HG03520 (cell line): Measurements from ENCODE around the gene RAD1.
"Not testable (repeated sequence)": the region's sequence is repeated elsewhere in the genome, so short reads cannot be mapped to it uniquely, and the experiment has no call there.

Source experiments
- ATAC-seq: cut with Tn5 transposase; IDR thresholded peaks from one replicate; pipeline ENCODE4 v1.9.1; 2021; ENCODE audit warnings: mild to moderate bottlenecking, moderate library complexity; ENCODE audit not compliant: unreplicated experiment

RAD1 gene, protein sequence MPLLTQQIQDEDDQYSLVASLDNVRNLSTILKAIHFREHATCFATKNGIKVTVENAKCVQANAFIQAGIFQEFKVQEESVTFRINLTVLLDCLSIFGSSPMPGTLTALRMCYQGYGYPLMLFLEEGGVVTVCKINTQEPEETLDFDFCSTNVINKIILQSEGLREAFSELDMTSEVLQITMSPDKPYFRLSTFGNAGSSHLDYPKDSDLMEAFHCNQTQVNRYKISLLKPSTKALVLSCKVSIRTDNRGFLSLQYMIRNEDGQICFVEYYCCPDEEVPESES

GRCh38 chr5:34915139-34915855 is at the start of gene RAD1, which contains the start of gene BRIX1:
RAD1 (minus strand) TSS chr5:34915504; CDS start chr5:34914892, 612 bp downstream.
BRIX1 (plus strand) TSS chr5:34915711; CDS start chr5:34915739, 28 bp downstream.
- peak; percentile 97 for ATAC-seq

DNA sequence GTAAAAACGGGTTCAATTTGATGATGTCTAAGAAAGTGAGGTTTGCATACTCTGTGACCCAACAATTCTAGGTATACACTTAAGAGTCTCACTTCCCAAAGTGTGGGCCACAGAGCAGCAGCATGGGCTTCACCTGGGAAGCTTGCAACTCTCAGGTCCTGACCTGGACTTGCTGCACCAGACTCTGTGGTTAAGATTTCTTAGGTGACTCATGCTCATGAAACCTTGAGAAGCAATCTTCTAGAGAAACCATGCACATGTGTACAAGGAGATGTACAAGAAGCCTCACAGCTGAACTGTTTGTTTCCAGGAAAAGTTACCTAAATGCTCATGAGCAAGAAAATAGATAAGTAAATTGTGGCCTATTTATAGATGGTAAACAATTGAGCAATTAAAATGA is 44.0 kb upstream of the RAD1 start:
- ATAC-seq, result peak; percentile 90

DNA sequence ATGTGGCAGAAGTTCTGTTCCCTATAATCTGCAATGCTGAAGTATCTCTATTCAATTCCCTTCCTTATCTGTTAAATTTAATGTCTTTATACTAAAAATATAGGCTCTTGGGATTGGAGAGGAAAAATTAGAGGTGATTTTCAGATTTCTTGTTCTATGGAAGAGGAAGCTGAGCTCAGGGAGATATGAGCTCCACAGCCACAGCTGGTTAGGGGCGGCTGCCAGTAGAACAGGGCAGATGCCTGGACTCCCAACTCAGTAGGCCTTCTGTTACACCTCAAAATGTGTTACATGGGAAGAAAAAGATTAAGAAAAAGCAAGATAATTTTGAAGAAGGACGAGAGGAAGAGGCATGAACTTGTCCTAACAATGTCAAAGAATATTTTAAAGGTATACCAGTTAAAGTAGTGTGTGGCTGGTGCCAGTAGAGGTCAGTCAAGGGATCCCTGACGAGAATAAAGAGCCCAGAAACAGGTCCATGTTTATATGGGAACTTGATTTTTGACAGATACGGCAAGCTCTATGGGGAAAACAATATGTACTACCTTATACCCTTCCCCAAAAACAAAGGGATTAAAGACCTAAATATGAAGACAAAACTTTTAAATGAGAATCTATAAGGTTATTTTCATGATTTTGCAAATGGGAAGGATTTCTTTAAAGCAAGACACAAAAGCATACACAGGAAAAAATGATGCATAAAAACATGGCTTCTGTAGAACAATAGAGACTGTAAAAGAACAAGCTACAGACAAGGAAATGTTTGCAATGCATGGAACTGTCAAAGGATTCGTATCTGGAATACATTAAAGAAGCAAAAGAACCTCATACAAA is 42.8 kb upstream of the RAD1 start:
- peak; percentile 41 for ATAC-seq

DNA sequence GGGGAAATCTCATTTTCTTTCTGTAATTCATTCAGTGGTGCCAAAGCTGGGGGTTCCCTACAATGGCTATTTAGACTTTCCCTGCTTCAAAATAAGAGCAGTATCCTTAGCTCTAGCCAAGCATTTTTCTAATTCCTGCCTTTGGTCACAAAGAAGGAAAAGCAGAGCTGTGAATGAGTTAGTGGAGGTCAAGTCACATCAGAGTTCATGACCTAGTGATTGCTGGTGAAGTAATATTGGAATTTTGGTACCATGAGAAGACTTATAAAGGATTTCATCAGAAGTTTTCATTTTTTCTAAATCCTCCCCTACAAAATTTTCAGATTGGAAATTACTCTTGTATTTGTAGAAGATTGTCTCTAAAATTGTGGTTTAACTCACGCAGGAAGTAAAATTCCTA is 42.0 kb upstream of the RAD1 start:
- no peak for ATAC-seq

DNA sequence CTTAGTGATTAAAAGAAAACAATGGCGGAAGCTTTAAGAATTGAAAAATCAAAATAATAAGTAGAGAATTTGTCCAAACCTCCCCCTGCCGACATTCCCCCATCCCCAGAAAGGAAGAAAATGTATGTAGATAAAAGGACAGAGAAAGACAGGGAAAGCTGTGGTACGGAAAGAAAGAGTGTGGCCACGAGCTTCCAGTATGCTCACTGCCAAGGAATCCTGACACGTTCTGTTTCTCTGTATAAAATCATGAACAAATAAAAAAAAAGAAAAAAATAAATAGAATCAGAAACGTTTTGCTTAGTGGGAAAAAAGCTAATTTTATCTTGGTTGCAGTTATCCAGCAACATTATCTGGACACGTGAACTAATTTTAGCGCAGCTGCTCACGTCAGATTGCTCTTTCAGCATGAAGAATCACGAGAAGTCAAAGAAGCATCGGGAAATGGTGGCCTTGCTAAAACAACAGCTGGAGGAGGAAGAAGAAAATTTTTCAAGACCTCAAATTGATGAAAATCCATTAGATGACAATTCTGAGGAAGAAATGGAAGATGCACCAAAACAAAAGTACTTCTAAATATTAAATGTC is 29.2 kb upstream of the RAD1 start:
- ATAC-seq, result no peak

DNA sequence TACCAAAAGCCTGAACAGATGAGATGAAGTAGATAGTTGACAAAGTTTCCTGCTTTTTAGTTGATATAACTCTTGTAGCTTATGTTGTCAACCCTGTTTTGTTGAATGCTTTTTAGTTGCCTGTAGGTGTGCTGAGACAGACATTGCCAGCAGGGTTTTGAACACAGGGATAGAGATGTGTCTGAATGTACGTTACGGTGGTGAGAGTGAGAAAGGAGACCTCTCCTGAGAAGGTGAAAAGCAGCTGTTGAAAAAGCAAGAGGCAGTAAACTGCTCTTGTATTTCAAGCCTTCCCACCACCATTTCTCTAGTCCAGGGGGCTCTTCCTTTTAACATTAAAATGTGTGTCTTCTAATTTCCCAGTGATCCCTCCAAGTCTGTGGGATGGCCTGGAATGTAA is 28.7 kb upstream of the RAD1 start:
- no peak for ATAC-seq

- no peak for ATAC-seq
These were observed 26.6 kb upstream of the RAD1 start for GRCh38 chr5:34941936-34942335.

- no peak for ATAC-seq
These were observed 17.6 kb upstream of the RAD1 start for GRCh38 chr5:34932947-34933346.

DNA sequence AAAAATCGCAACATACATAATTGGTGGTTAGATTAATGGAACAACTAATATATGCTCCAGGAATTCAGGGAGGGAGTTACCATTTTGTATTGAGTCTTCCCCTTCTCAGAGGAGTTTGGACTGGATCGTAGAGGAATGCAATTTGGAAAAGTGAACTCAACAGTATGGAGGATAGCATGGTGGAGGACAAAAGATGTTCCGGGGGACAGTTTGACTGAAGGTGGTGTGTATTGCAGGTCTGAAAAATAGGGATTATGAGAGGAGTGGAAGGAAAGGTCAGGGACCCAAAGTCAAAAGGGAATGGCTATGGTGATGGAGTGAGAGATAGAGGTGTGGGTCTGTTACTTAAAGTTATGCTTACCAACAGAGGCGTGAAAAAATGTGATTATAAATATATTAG is 15.6 kb upstream of the RAD1 start:
- no peak for ATAC-seq

DNA sequence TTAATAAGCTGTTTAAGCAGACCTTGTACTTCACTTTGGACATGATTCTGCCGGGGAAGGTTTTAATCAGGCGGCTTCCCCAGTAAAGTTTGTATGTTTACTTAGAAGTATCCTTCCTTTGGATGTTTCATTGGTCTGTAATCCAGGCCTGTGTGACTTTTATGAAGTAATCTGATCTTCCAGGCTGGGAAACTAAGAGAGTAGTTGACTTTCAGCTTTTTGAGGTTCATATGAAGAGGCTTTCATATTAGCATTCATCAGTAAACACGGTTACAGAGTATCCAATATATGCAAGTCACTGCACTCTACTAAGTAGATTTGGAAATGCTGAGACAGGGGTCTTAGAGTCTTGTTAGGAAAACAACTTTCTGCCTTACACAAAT is 15.1 kb upstream of the RAD1 start:
- no peak for ATAC-seq

DNA sequence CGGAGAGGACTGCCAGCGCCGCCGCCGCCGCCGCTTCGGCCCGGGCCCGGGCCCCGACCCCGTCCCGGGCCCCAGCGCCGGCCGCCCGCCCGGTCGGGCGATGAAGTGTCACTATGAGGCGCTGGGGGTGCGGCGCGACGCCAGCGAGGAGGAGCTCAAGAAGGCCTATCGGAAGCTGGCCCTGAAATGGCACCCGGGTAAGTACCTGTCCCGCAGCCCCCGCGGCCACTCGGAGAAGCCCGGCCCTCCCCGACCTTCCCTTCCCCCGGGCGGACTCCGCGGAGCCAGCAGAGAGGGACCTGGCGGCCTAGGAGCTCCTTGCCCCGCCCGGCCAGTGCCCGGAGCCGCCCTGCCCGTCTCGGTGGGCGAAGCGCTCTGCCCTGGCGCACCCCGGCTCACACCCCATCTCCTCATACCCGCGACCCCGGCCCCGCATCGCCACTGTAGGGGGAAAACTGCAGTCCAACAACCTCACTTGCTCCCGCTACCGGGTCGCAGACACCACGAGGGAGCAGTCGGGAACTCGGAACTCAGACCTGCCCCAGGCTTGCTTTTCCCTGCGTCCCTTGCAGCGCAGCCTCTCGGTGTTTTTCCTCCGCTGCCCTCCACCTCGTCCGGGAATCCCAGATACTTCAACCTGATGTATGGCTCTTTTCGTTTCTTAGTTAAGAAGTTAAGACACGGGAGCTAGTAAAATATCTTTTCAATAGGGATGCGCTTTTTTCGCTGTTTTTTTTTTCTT is 14.6 kb upstream of the RAD1 start:
- peak; percentile 73 for ATAC-seq

DNA sequence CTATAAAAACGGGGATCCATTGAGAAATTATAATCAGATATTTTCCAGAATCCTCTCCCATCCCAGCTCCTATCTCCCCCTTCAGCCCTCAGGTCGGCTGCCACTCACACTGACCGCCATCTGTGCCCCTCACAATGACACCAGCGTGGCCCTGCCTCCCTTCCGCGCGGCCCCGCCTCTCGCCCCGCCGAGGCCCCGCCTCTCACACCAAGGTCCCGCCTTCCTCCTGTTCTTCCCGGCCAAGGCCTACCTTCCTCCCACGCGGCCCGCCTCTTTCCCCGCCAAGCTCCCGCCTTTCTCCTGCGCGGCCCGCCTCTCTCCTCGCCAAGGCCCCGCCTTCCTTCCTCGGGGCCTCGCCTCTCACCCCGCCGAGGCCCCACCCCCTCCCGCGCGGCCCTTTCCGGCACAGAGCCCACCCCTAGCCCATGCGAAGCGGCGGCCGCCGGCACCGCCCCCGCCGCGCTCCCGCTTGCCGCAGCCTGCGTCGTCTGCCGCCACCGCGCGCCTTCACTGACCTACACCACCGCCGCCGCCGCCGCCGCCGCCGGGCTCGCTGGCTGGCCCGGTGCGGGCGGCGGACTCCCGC is 13.9 kb upstream of the RAD1 start, which contains the start of gene DNAJC21:
DNAJC21 (plus strand) TSS at position 426 of the 586 bp plus-strand sequence. CDS start 261 bp downstream, outside the sequence.
- peak; percentile 82 for ATAC-seq

DNA sequence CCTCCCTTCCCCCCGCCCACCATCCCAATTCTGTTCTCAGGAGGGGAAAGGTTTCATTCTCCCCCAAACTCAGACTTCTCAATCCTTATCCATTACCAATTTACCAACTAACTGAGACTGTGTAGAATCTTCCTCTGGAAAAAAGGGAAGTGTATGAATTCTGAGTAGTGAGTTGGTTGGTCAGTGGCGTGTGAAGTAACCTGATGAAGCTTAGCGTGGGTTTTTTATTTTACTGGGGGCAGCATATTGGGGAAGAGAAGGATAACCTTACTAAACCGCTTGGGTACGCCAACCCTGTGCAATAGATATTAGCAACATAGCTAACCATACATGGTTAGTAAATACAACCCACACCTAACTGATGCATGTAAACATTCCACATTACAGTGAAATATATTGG is 13.0 kb upstream of the RAD1 start:
- ATAC-seq, result no peak

GRCh38 chr5:34927785-34928184 is 12.5 kb upstream of the RAD1 start:
- no peak for ATAC-seq

DNA sequence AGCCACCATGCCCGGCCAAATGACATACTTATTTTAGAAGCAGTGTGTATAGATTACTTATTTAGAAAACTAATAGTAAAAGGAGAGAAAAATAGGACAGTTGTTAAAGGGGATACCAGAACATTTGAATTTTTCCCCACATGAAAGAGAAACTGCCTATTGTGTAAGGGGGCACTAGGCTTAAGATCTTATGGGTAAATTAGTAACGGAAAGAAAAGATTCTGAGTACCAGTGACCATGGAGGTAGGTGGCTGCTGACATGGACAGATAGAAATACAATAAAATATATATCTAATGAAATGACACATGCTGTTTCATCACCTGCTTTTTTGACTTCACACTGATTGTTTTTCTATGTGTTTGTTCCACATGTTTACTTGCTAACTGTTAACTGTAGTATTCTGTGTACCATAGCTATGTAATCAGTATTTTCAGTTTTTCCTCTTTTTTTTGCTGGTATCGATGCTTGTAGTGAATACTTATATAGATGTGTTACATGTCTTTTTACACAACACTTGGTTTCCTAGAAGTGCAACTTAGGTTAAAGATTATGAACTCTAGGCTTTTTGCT is 11.1 kb upstream of the RAD1 start:
- ATAC-seq, result no peak

DNA sequence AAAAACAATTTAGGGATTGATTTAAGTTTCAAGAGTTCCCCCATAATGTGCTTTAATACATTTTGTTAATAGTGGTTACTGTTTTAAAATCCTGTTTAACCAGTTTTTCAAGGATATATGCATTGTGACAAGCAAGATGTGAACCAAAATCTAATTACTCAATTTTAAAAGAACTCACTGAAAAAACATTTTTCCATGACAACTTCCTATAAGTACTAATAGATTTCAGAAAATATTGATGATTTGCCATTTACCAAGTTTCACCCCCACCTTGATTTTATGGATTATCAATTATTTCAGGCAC is 9.1 kb upstream of the RAD1 start:
- no peak for ATAC-seq

DNA sequence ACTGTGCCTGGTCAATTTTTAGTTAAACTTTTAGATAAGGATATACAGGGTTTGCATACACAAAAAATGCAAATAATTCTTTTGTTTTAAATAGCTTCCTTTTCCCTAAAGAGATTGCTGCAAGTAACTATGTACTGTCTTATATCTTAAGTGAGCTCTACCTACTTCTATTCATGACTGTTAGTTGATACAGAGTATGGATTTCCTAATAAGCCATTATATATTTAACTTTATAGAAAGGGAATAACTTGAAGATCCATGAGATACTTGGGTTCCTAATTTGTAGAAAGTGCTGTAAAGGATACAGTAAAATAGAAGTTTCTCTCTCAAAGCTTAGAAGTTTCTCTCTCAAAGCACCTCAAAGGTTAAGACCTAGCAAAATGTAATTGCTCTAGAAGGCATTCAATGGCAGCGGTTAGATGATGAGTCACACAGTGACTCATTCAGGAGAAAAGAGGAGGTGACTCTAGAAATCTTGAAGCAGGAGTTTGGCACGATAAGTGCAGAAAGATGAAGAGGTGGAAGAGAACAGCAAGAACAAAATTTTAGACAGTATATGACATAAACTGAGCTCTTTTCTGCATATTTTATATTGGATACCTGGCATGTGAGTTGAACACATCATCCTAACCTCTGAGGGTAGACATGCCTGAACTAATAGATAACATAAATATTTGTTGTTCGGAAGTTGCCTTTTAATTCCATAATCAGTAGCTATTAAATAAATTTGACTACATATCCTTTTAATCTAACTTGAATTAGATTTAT is 8.6 kb upstream of the RAD1 start:
- ATAC-seq, result peak; percentile 74

- ATAC-seq, result not testable (repeated sequence)
These were observed 8.0 kb upstream of the RAD1 start for GRCh38 chr5:34923256-34923655.

- ATAC-seq, result no peak
These were observed 3.8 kb upstream of the RAD1 start for GRCh38 chr5:34919077-34919476.
